MCF 10A (cell line): ENCODE results near the gene FBXL4. TPM values are rescaled to one million over a fixed set of nuclear protein-coding genes. Genes with fewer than 3 reads are reported as not detected.

Source experiments
- BruUV-seq: library from RNA; stranded (reverse); fragments of 400-500 nt; replicated peaks from 2 replicates; lab custom pipeline; 2021; lab: Mats Ljungman, UMichigan
- CTCF ChIA-PET: fragments of 300-600 bp; sonication (Branson Sonifier 250); formaldehyde crosslinking; extraction: SDS; loops from one replicate; lab custom pipeline; 2021; ENCODE audit warnings: antibody characterized with exemption, inconsistent platforms; lab: Yijun Ruan, JAX
- POLR2A ChIA-PET: fragments of 300-600, 350-650 bp; sonication (Branson Sonifier 250); formaldehyde crosslinking; extraction: SDS; loops from one replicate; lab custom pipeline; 2020; ENCODE audit warnings: antibody characterized with exemption, inconsistent platforms; lab: Yijun Ruan, JAX
- DNase-seq: peaks from one replicate; pipeline ENCODE4 v3.0.0-alpha.2; 2018; ENCODE audit not compliant: unreplicated experiment
- H3K27ac Mint-ChIP-seq: one replicate; pipeline ENCODE4 v1.8.0; 2022; ENCODE audit warnings: mild to moderate bottlenecking, low read depth, mixed read lengths; ENCODE audit not compliant: unreplicated experiment
- H3K27me3 Mint-ChIP-seq: one replicate; pipeline ENCODE4 v1.8.0; 2022; ENCODE audit warnings: mixed read lengths; ENCODE audit not compliant: insufficient read depth, unreplicated experiment
- H3K36me3 Mint-ChIP-seq: one replicate; pipeline ENCODE4 v1.8.0; 2022; ENCODE audit warnings: mild to moderate bottlenecking, moderate library complexity, mixed read lengths; ENCODE audit not compliant: insufficient read depth, unreplicated experiment
- H3K4me1 Mint-ChIP-seq: one replicate; pipeline ENCODE4 v1.8.0; 2022; ENCODE audit warnings: mixed read lengths; ENCODE audit not compliant: insufficient read depth, unreplicated experiment
- H3K4me3 Mint-ChIP-seq: one replicate; pipeline ENCODE4 v1.8.0; 2022; ENCODE audit warnings: mild to moderate bottlenecking, moderate library complexity, mixed read lengths; ENCODE audit not compliant: unreplicated experiment
- H3K9me3 Mint-ChIP-seq: one replicate; pipeline ENCODE4 v1.8.0; 2022; ENCODE audit warnings: mixed read lengths; ENCODE audit not compliant: unreplicated experiment
- CTCF ChIP-seq: fragments of 200-600 bp; IDR thresholded peaks from one replicate; pipeline ENCODE4 v1.8.0; 2022; ENCODE audit warnings: antibody characterized with exemption, mild to moderate bottlenecking; ENCODE audit not compliant: unreplicated experiment
- intact Hi-C: fragments of 100-400 bp; cut with micrococcal nuclease; formaldehyde crosslinking; loops from 2 replicates; pipeline ENCODE4 v1.14.1; 2022
- total RNA-seq: library from RNA; stranded (reverse); gene quantifications from 2 replicates; pipeline ENCODE4 v1.2.3, GENCODE V29; 2022

FBXL4 gene
- total RNA-seq, 1 experiment from 2014 or later, result 15.7 TPM

GRCh38 chr6:98828211-98828788 lies 119.4 kb downstream of the FBXL4 start:
- no peak for TF ChIP-seq CTCF
- H3K4me3 Mint-ChIP-seq, result no peak overlapping the region
- intact Hi-C loops, result no loop called here
- no peaks in the 10 kb centered on the region for H3K36me3 Mint-ChIP-seq
- peaks cover 100% of the 10 kb centered on the region for H3K27me3 Mint-ChIP-seq
- no peaks in the 10 kb centered on the region for H3K9me3 Mint-ChIP-seq
- no peak for DNase-seq
- BruUV-seq, result no TSS peak
- ChIA-PET CTCF (interaction anchor here (0.6 to 1.0 kb wide), 2 partner anchors 15 to 578 kb away, joined by 3 to 4 read pairs; no protein-coding TSS in a partner anchor), POLR2A (no interaction called here)
- no peak overlapping the region for H3K27ac Mint-ChIP-seq
- H3K4me1 Mint-ChIP-seq, result peaks cover 10% of the 10 kb centered on the region

GRCh38 chr6:98827295-98828159 lies 120.2 kb downstream of the FBXL4 start:
- POLR2A ChIA-PET, result no interaction called here
- H3K4me3 Mint-ChIP-seq, result no peak overlapping the region
- BruUV-seq, result no TSS peak

DNA sequence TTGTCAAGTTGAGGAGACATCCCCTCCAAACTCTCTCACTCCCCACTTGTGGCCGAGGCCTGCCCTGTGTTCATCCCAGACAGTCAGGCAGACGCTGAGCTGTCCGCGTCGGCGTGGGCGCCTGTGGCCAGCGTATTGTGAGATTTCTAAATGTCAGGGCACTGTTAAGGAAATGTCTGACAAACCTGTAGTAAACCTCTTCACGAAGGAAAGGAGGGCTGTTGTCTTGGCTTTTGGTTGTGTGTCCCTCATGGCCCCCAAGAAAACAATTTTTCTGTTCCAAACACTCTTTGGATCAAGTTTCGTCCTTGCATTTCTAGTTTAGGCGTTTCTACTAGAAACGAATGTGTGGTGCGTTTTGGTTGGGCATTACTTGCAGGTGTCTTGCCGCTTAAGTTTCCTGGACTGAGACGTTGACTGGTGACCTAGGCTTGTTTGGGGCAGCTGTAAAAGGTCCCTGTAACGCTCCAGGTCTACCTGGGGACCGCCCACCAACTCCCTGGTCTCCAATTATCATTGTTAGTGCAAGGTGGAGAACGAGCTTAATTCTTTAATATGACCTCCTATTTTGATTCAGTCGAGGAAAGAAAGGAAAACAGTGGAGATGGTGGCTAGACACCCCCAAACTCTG lies 122.0 kb downstream of the FBXL4 start:
- no peak for TF ChIP-seq CTCF
- CTCF ChIA-PET, result no interaction called here
- Mint-ChIP-seq H3K4me3 (no peak overlapping the region), H3K9me3 (no peaks in the 10 kb centered on the region), H3K36me3 (no peaks in the 10 kb centered on the region), H3K4me1 (peaks cover 5% of the 10 kb centered on the region), H3K27ac (no peak overlapping the region), H3K27me3 (peaks cover 100% of the 10 kb centered on the region)
- no peak for DNase-seq
- POLR2A ChIA-PET, result no interaction called here
- BruUV-seq, result no TSS peak
- intact Hi-C loops, result no loop called here

More at GRCh38 chr6:98827295-98828159, 120.2 kb downstream of the FBXL4 start:
- no peak for TF ChIP-seq CTCF
- CTCF ChIA-PET, result interaction anchor here (0.6 kb wide), 1 partner anchor 577 kb away, joined by 4 read pairs; no protein-coding TSS in a partner anchor
- H3K9me3 Mint-ChIP-seq, result no peaks in the 10 kb centered on the region
- DNase-seq, result no peak
- peaks cover 100% of the 10 kb centered on the region for H3K27me3 Mint-ChIP-seq
- H3K4me1 Mint-ChIP-seq, result peaks cover 6% of the 10 kb centered on the region
- intact Hi-C loops, result no loop called here
- H3K36me3 Mint-ChIP-seq, result no peaks in the 10 kb centered on the region
- no peak overlapping the region for H3K27ac Mint-ChIP-seq
